HL-60/S4 treated with retinoic acid at 250 ng/mL for 4 days and 3 days (cell line): ENCODE data around the gene CLSTN2.

Experiments used
- in situ Hi-C: fragments of 300-500 bp; cut with MboI; formaldehyde crosslinking; loops from 2 replicates; pipeline ENCODE4 v1.7.0; 2022; ENCODE audit warnings: low sequenced_read_pairs

The CLSTN2 gene

GRCh38 chr3:140176526-140176925 is 241.5 kb downstream of the CLSTN2 start:
- in situ Hi-C loops: no loop called here

- in situ Hi-C loops: no loop called here
These were observed 243.0 kb downstream of the CLSTN2 start for GRCh38 chr3:140177943-140178342.

- in situ Hi-C loops: no loop called here
These were observed 243.5 kb downstream of the CLSTN2 start for GRCh38 chr3:140178482-140178881.

- in situ Hi-C loops: no loop called here
These were observed 245.6 kb downstream of the CLSTN2 start for GRCh38 chr3:140180603-140181002.

GRCh38 chr3:140185375-140185774 is 250.4 kb downstream of the CLSTN2 start:
- in situ Hi-C loops: no loop called here

- in situ Hi-C loops: no loop called here
These were observed 251.5 kb downstream of the CLSTN2 start for GRCh38 chr3:140186421-140186920.

GRCh38 chr3:140187028-140187427 is 252.0 kb downstream of the CLSTN2 start:
- in situ Hi-C loops: no loop called here

- in situ Hi-C loops: no loop called here
These were observed 252.8 kb downstream of the CLSTN2 start for GRCh38 chr3:140187656-140188221.

- in situ Hi-C loops: no loop called here
These were observed 253.3 kb downstream of the CLSTN2 start for GRCh38 chr3:140188285-140188684.

GRCh38 chr3:140189267-140189666 is 254.3 kb downstream of the CLSTN2 start:
- in situ Hi-C loops: no loop called here

GRCh38 chr3:140189976-140190375 is 255.0 kb downstream of the CLSTN2 start:
- in situ Hi-C loops: no loop called here

- in situ Hi-C loops: no loop called here
These were observed 262.0 kb downstream of the CLSTN2 start for GRCh38 chr3:140196970-140197369.

- in situ Hi-C loops: no loop called here
These were observed 263.3 kb downstream of the CLSTN2 start for GRCh38 chr3:140198242-140198641.

GRCh38 chr3:140199008-140199407 is 264.0 kb downstream of the CLSTN2 start:
- in situ Hi-C loops: no loop called here

- in situ Hi-C loops: no loop called here
These were observed 264.8 kb downstream of the CLSTN2 start for GRCh38 chr3:140199743-140200142.

- in situ Hi-C loops: no loop called here
These were observed 268.5 kb downstream of the CLSTN2 start for GRCh38 chr3:140203510-140203909.

- in situ Hi-C loops: no loop called here
These were observed 269.4 kb downstream of the CLSTN2 start for GRCh38 chr3:140204271-140204984.

- in situ Hi-C loops: no loop called here
These were observed 270.6 kb downstream of the CLSTN2 start for GRCh38 chr3:140205598-140205997.

- in situ Hi-C loops: no loop called here
These were observed 271.4 kb downstream of the CLSTN2 start for GRCh38 chr3:140206196-140207040.

GRCh38 chr3:140207541-140207940 is 272.6 kb downstream of the CLSTN2 start:
- in situ Hi-C loops: no loop called here

GRCh38 chr3:140216249-140216648 is 281.3 kb downstream of the CLSTN2 start:
- in situ Hi-C loops: no loop called here

- in situ Hi-C loops: no loop called here
These were observed 284.3 kb downstream of the CLSTN2 start for GRCh38 chr3:140219291-140219690.
